SIG-M5 (cell line): ENCODE data around the gene CCDC192.

ENCODE experiments used
- DNase-seq: peaks from one replicate; lab custom pipeline; 2025; lab: John Stamatoyannopoulos, UW

CCDC192 gene

DNA sequence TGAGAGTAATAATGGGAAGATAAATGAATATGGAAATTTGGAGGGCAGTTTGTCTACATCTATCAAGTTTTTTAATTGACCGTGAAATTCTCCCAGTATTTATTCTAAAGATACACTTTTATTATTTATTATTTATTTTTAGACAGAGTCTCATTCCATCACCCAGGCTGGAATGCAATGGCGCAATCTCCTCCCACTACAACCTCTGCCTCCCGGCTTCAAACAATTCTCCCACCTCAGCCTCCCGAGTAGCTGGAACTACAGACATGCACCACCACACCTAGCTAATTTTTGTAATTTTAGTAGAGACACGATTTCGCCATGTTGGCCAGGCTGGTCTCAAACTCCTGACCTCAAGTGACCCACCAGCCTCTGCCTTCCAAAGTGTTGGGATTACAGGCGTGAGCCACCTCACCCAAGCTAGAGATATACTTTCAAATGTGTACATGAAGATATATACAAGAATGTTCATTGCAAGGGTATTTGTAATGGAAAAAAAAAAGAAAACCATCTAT is 282.7 kb downstream of the CCDC192 start:
- DNase-seq: no peak

DNA sequence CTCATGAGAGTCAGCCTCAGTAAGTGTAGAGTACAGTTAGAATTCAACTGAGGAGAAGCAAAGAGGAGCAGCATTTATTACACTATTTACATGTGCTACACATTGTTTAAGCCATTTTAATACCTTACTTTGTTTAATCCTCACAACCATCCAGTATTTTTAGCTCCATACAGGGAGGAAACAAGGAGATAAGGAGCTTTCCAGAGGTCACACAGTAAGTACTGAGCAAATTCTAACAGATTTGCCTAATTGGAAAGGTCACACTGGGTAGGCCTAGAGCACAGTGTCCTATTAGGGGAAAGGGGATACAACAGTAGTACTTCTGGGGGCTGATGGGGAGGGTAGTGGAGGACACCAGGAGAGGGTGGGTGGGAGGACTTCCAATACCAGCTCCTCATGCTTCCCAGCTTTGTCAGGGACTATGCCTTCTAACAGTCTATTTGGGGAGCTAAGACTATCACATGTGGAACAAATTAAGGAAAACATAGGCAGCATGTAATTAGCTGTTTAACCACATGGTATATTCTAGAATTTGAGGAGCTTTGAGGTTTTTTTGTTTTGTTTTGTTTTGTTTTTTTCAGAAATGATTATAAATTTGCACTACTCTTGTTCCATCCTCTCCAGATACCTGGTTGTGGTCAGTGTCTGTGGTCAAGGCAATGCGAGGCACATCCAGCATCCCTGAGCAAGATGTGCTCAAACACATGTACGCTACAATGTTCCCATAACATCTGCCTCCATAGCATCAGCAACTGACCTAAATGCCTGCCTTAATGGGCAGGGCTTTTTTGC is 284.4 kb downstream of the CCDC192 start:
- DNase-seq: no peak

DNA sequence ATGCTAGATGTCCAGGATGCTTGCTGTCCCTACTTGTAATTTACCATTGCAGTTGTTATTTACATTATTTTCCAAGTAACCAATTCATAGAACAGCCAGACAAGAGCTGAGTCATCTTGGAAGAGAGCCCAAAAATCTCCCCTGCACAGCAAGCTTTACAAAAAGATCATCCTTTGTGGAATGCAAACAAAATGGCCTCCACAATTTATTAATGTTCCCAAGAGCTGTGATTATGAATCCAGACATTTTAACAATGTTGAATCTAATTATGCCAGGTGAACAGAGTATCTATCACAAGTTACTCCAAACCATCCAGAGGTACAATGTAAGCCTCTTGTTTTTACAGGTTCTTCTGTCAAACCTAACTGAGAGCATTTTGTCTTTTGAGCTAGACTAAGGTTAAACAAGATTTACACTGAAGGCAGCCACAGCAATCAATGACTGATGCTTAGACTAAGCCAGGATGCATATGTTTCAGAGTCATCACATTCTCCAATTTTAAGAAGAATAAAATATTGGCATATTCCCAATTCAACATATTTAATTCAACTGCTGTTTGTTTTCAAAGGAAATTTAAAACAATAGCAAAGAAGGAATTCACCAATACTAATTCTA is 285.1 kb downstream of the CCDC192 start:
- DNase-seq: no peak
